Endothelial cell of umbilical vein (primary cell): ENCODE results near the gene DMBX1. TPM values are rescaled to one million over a fixed set of nuclear protein-coding genes. Genes with fewer than 3 reads are reported as not detected.
A peak's percentile ranks its signal among the peaks of the same experiment; 100 is the strongest.

Experiments used
- BruUV-seq: library from RNA; stranded (reverse); fragments of 400-500 nt; replicated peaks from 2 replicates; lab custom pipeline; 2021; lab: Mats Ljungman, UMichigan
- CTCF ChIA-PET: fragments of 300-600, 350-600 bp; sonication (Branson Sonifier 250); formaldehyde crosslinking; loops from one replicate; lab custom pipeline; 2021; ENCODE audit warnings: antibody characterized with exemption, inconsistent platforms; lab: Charles Lee
- POLR2A ChIA-PET: fragments of 300-600, 350-600 bp; sonication (Branson Sonifier 250); formaldehyde crosslinking; loops from one replicate; lab custom pipeline; 2021; ENCODE audit warnings: antibody characterized with exemption, inconsistent platforms; lab: Charles Lee
- DNase-seq: peaks from one replicate; pipeline ENCODE4 v3.0.0-alpha.2; 2011; ENCODE audit warnings: low read depth, low spot score
- FAIRE-seq: peaks from 2 replicates; lab custom pipeline; 2011; peaks lifted over from hg19 to GRCh38; lab: Jason Lieb, UNC
- H2AFZ ChIP-seq: 2 replicates; pipeline ENCODE4 v1.6.0; 2012; ENCODE audit warnings: low read depth, low read length, control low read depth, inconsistent platforms
- H3K27ac ChIP-seq: 2 replicates; pipeline ENCODE4 v1.5.1; 2011; ENCODE audit warnings: low read depth, mild to moderate bottlenecking, control low read depth, low read length, moderate library complexity; ENCODE audit not compliant: insufficient read depth
- H3K27me3 ChIP-seq, 2 experiments: 2 replicates each; pipeline versions ENCODE4 v1.6.0 to v1.6.1; 2011; ENCODE audit warnings: low read length in 2 of 2, mixed read lengths in 1 of 2; ENCODE audit not compliant: control insufficient read depth in 2 of 2, insufficient read depth in 2 of 2
- H3K36me3 ChIP-seq, 2 experiments: 2 replicates in 1 of 2; 3 replicates in 1 of 2; pipeline ENCODE4 v1.5.1; 2011; ENCODE audit warnings: low read length in 2 of 2, mild to moderate bottlenecking in 1 of 2, moderate library complexity in 1 of 2; ENCODE audit not compliant: control insufficient read depth in 2 of 2, insufficient read depth in 2 of 2; ENCODE audit errors: extremely low read depth in 1 of 2
- H3K4me1 ChIP-seq: 3 replicates; pipeline ENCODE4 v1.5.1; 2011; ENCODE audit warnings: mild to moderate bottlenecking, low read length; ENCODE audit not compliant: control insufficient read depth, insufficient read depth; ENCODE audit errors: extremely low read depth
- H3K4me2 ChIP-seq: 2 replicates; pipeline ENCODE4 v1.6.1; 2011; ENCODE audit warnings: low read length, control low read depth, mixed read lengths; ENCODE audit not compliant: insufficient read depth
- H3K4me3 ChIP-seq, 3 experiments: fragments of 200-600 bp in 1 of 3; sonication (generic), shearing (Covaris generic) in 1 of 3; replicated peaks in 1 of 3; 2 replicates each; pipeline ENCODE4 v1.5.1; 2011 to 2016; ENCODE audit warnings: control low read depth in 3 of 3, low read length in 3 of 3, mild to moderate bottlenecking in 2 of 3, inconsistent platforms in 1 of 3, low read depth in 1 of 3, moderate library complexity in 1 of 3; ENCODE audit not compliant: insufficient read depth in 1 of 3
- H3K79me2 ChIP-seq: 2 replicates; pipeline ENCODE4 v1.6.0; 2012; ENCODE audit warnings: low read length, inconsistent platforms; ENCODE audit not compliant: control insufficient read depth, insufficient read depth
- H3K9ac ChIP-seq: replicated peaks from 2 replicates; pipeline ENCODE3; 2011; ENCODE audit warnings: low read length, control low read depth; ENCODE audit not compliant: insufficient read depth; ENCODE audit errors: extremely low read depth
- H3K9me1 ChIP-seq: replicated peaks from 3 replicates; pipeline ENCODE4 v1.6.0; 2011; ENCODE audit warnings: mild to moderate bottlenecking, low read length; ENCODE audit not compliant: control insufficient read depth, insufficient read depth; ENCODE audit errors: extremely low read depth
- H3K9me3 ChIP-seq: replicated peaks from 2 replicates; pipeline ENCODE4 v1.5.1; 2012; ENCODE audit warnings: low read length, inconsistent platforms; ENCODE audit not compliant: control insufficient read depth, insufficient read depth
- H4K20me1 ChIP-seq: replicated peaks from 2 replicates; pipeline ENCODE3; 2011; ENCODE audit warnings: mild to moderate bottlenecking, low read length; ENCODE audit not compliant: control insufficient read depth, insufficient read depth; ENCODE audit errors: extremely low read depth
- EZH2 ChIP-seq: IDR thresholded peaks from 2 replicates; pipeline ENCODE4 v1.6.1; 2012; ENCODE audit warnings: borderline replicate concordance, low read depth, mild to moderate bottlenecking, moderate library complexity, low read length, inconsistent platforms; ENCODE audit not compliant: severe bottlenecking
- FOS ChIP-seq: IDR thresholded peaks from 2 replicates; pipeline ENCODE4 v1.6.1; 2011; ENCODE audit warnings: mild to moderate bottlenecking, low read length, moderate library complexity, borderline replicate concordance; ENCODE audit not compliant: insufficient read depth
- GATA2 ChIP-seq: IDR thresholded peaks from 2 replicates; pipeline ENCODE4 v1.7.0; 2011; ENCODE audit warnings: low read depth, mild to moderate bottlenecking, moderate library complexity, mixed read lengths, low read length; ENCODE audit not compliant: insufficient read length, insufficient read depth
- JUN ChIP-seq: IDR thresholded peaks from 2 replicates; pipeline ENCODE4 v1.6.1; 2011; ENCODE audit warnings: borderline replicate concordance, low read depth; ENCODE audit not compliant: insufficient read length, insufficient read depth
- MYC ChIP-seq: IDR thresholded peaks from one replicate; pipeline ENCODE4 v1.6.1; 2011; ENCODE audit warnings: mild to moderate bottlenecking, low read depth, low read length
- dilution Hi-C: fragments of 300-500 bp; cut with MboI; formaldehyde crosslinking; loops from one replicate; pipeline ENCODE4 v1.15.0; 2019; ENCODE audit warnings: low sequenced_read_pairs; ENCODE audit not compliant: extremely low pct_ligation_motif_present
- intact Hi-C: fragments of 100-400 bp; cut with micrococcal nuclease; formaldehyde crosslinking; loops from one replicate; pipeline ENCODE4 v1.10.0; 2022
- polyA plus RNA-seq, 4 experiments: library from polyadenylated mRNA; depleted of rRNA in 3 of 4; stranded (reverse) in 3 of 4; unstranded in 1 of 4; fragments of >200 nt; gene quantifications; 2 replicates each; pipeline versions ENCODE4 v1.2.1 to v1.2.3, GENCODE V29; 2011 to 2012; ENCODE audit warnings: missing spikeins in 1 of 4
- total RNA-seq: library from RNA; stranded (reverse); gene quantifications from 2 replicates; pipeline ENCODE4 v1.2.3, GENCODE V29; 2021
- TF ChIP-seq, protein P1 (sequence below), 2 donors: IDR thresholded peaks; 1 replicate in 1 of 2; 2 replicates in 1 of 2; pipeline ENCODE4 v1.5.1; 2011; ENCODE audit warnings: low read length in 2 of 2, mild to moderate bottlenecking in 2 of 2, moderate library complexity in 2 of 2, control low read depth in 1 of 2, inconsistent platforms in 1 of 2, low read depth in 1 of 2; ENCODE audit not compliant: insufficient read depth in 1 of 2; ENCODE audit errors: extremely low read depth in 1 of 2
- TF ChIP-seq, protein P2 (sequence below): IDR thresholded peaks from 2 replicates; pipeline ENCODE4 v1.6.1; 2011; ENCODE audit not compliant: insufficient read depth, insufficient read length

DMBX1 gene
- total and polyA plus RNA-seq, 2 donors (not counting 3 experiments of a cell fraction or from before 2014, with no cell fraction given) = not detected

DNA sequence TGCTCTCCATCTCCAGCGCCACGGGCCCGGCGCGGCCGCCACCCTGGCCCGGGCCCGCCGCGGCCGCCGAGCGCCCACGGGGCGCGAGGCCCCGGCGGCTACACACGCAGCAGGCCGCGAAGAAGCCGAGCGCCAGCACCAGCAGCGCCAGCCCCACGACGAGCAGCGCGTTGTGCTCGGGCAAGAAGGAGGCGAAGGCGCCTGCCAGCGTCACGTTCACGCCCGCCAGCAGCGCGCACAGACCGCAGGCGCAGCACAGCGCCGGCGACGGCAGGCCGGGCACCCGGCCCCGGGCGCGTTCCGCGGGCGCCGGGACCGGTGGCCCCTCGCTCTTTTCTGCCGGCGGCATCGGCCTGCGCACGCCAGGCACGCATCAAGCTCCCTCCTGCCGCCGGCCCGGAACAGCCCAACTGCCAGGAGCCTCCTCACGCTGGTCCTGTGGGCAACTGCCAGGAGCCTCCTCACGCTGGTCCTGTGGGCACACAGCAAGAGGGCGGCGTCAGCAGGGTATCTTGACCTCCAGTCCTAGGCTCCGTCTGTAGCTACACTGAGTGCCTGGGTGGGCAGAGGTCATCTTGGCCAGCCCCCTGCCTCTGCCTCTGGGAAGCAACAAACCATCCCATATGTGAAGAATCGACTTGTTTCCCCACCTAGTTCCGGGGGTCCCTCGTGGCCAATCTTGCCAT lies 43.7 kb downstream of the DMBX1 start:
- POLR2A ChIA-PET = no interaction called here
- Histone ChIP-seq H3K36me3 (no peaks in the 10 kb centered on the region), H4K20me1 (no peaks in the 10 kb centered on the region), H3K27ac (no peak overlapping the region), H3K9ac (no peak overlapping the region), H3K9me3 (no peaks in the 10 kb centered on the region), H3K4me3 (peak overlapping the region in 2 of 3 experiments; percentile 11 to 14), H2AFZ (peak overlapping the region; percentile 56), H3K79me2 (no peaks in the 10 kb centered on the region), H3K4me1 (peaks cover 2% of the 10 kb centered on the region), H3K4me2 (no peak overlapping the region), H3K9me1 (no peaks in the 10 kb centered on the region), H3K27me3 (peaks cover 25 to 42% of the 10 kb centered on the region in 2 experiments)
- intact Hi-C loops = loop anchor here (1.0 to 5.0 kb wide), 2 partner anchors 192 to 469 kb away; no protein-coding TSS in a partner anchor
- TF ChIP-seq, protein P1, sequence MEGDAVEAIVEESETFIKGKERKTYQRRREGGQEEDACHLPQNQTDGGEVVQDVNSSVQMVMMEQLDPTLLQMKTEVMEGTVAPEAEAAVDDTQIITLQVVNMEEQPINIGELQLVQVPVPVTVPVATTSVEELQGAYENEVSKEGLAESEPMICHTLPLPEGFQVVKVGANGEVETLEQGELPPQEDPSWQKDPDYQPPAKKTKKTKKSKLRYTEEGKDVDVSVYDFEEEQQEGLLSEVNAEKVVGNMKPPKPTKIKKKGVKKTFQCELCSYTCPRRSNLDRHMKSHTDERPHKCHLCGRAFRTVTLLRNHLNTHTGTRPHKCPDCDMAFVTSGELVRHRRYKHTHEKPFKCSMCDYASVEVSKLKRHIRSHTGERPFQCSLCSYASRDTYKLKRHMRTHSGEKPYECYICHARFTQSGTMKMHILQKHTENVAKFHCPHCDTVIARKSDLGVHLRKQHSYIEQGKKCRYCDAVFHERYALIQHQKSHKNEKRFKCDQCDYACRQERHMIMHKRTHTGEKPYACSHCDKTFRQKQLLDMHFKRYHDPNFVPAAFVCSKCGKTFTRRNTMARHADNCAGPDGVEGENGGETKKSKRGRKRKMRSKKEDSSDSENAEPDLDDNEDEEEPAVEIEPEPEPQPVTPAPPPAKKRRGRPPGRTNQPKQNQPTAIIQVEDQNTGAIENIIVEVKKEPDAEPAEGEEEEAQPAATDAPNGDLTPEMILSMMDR (IDR thresholded peaks at IDR 0.05; ENCODE audit: extremely low read depth in 1 of 2, insufficient read depth in 1 of 2, low read depth in 1 of 2, low read length in 2 of 2) = no peak
- TF ChIP-seq FOS (no peak), MYC (no peak), GATA2 (no peak), JUN (no peak), EZH2 (no peak)
- TF ChIP-seq, protein P2, sequence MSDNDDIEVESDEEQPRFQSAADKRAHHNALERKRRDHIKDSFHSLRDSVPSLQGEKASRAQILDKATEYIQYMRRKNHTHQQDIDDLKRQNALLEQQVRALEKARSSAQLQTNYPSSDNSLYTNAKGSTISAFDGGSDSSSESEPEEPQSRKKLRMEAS = no peak
- dilution Hi-C loops = no loop called here
- no TSS peak for BruUV-seq
- FAIRE-seq = no peak
- DNase-seq = peak; percentile 30
- CTCF ChIA-PET = interaction anchor here (0.7 to 4.9 kb wide), 24 partner anchors 11 to 193 kb away, joined by 3 to 34 read pairs (median 5); partner anchors contain the start of genes EFCAB14, KNCN and MOB3C
